KMS-11 (cell line): ENCODE results near the gene IGSF23.

Experiments
- H2AFZ ChIP-seq: fragments of 200-600 bp; sonication (generic); 2 replicates; pipeline ENCODE4 v1.6.1; 2016; ENCODE audit warnings: antibody characterized with exemption, mixed run types, low read depth
- H3K27ac ChIP-seq: fragments of 200-600 bp; sonication (generic); 2 replicates; pipeline ENCODE4 v1.6.1; 2016; ENCODE audit warnings: mild to moderate bottlenecking, mixed run types
- H3K27me3 ChIP-seq: fragments of 200-600 bp; sonication (generic); 2 replicates; pipeline ENCODE4 v1.6.1; 2017; ENCODE audit warnings: mild to moderate bottlenecking, low read depth, mixed run types, moderate library complexity; ENCODE audit not compliant: insufficient read depth
- H3K36me3 ChIP-seq: fragments of 200-600 bp; sonication (generic); 2 replicates; pipeline ENCODE4 v1.6.1; 2017; ENCODE audit warnings: mild to moderate bottlenecking, mixed run types; ENCODE audit not compliant: insufficient read depth
- H3K4me1 ChIP-seq: fragments of 200-600 bp; sonication (generic); 2 replicates; pipeline ENCODE4 v1.6.1; 2016; ENCODE audit warnings: mild to moderate bottlenecking, low read depth, mixed run types; ENCODE audit not compliant: poor library complexity, severe bottlenecking
- H3K4me2 ChIP-seq: fragments of 200-600 bp; sonication (generic); 2 replicates; pipeline ENCODE4 v1.7.0; 2016; ENCODE audit warnings: mild to moderate bottlenecking, mixed run types
- H3K4me3 ChIP-seq: fragments of 200-600 bp; sonication (generic); IDR thresholded peaks from 2 replicates; pipeline ENCODE4 v1.6.1; 2017; ENCODE audit warnings: low read depth, low read length, mixed read lengths; ENCODE audit not compliant: insufficient read depth
- H3K79me2 ChIP-seq: fragments of 200-600 bp; sonication (generic); 2 replicates; pipeline ENCODE4 v1.6.1; 2016; ENCODE audit warnings: low read depth, mixed run types; ENCODE audit not compliant: insufficient read depth
- H3K9ac ChIP-seq: fragments of 200-600 bp; sonication (generic); 2 replicates; pipeline ENCODE4 v1.6.1; 2016; ENCODE audit warnings: mild to moderate bottlenecking, mixed run types
- H4K20me1 ChIP-seq: fragments of 200-600 bp; sonication (generic); 2 replicates; pipeline ENCODE4 v1.6.1; 2016; ENCODE audit warnings: mild to moderate bottlenecking, mixed run types; ENCODE audit not compliant: insufficient read depth
- TF ChIP-seq, protein P1 (sequence below): fragments of 200-600 bp; sonication (generic); conservative IDR thresholded peaks from 2 replicates; pipeline ENCODE4 v1.6.1; 2017; ENCODE audit warnings: low read depth, mild to moderate bottlenecking, antibody characterized with exemption, low read length, moderate library complexity, mixed read lengths

Gene IGSF23

GRCh38 chr19:44675521-44675920 lies 62.2 kb downstream of the IGSF23 start:
- no peak overlapping the region for H3K27ac ChIP-seq
- no peaks in the 10 kb centered on the region for H3K27me3 ChIP-seq
- no peaks in the 10 kb centered on the region for H3K36me3 ChIP-seq
- H2AFZ ChIP-seq, result no peak overlapping the region
- H3K4me2 ChIP-seq, result no peak overlapping the region
- no peak overlapping the region for H3K9ac ChIP-seq
- no peaks in the 10 kb centered on the region for H3K79me2 ChIP-seq
- H4K20me1 ChIP-seq, result no peaks in the 10 kb centered on the region
- TF ChIP-seq, protein P1, sequence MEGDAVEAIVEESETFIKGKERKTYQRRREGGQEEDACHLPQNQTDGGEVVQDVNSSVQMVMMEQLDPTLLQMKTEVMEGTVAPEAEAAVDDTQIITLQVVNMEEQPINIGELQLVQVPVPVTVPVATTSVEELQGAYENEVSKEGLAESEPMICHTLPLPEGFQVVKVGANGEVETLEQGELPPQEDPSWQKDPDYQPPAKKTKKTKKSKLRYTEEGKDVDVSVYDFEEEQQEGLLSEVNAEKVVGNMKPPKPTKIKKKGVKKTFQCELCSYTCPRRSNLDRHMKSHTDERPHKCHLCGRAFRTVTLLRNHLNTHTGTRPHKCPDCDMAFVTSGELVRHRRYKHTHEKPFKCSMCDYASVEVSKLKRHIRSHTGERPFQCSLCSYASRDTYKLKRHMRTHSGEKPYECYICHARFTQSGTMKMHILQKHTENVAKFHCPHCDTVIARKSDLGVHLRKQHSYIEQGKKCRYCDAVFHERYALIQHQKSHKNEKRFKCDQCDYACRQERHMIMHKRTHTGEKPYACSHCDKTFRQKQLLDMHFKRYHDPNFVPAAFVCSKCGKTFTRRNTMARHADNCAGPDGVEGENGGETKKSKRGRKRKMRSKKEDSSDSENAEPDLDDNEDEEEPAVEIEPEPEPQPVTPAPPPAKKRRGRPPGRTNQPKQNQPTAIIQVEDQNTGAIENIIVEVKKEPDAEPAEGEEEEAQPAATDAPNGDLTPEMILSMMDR, result no peak
- no peaks in the 10 kb centered on the region for H3K4me1 ChIP-seq
- no peak overlapping the region for H3K4me3 ChIP-seq

DNA sequence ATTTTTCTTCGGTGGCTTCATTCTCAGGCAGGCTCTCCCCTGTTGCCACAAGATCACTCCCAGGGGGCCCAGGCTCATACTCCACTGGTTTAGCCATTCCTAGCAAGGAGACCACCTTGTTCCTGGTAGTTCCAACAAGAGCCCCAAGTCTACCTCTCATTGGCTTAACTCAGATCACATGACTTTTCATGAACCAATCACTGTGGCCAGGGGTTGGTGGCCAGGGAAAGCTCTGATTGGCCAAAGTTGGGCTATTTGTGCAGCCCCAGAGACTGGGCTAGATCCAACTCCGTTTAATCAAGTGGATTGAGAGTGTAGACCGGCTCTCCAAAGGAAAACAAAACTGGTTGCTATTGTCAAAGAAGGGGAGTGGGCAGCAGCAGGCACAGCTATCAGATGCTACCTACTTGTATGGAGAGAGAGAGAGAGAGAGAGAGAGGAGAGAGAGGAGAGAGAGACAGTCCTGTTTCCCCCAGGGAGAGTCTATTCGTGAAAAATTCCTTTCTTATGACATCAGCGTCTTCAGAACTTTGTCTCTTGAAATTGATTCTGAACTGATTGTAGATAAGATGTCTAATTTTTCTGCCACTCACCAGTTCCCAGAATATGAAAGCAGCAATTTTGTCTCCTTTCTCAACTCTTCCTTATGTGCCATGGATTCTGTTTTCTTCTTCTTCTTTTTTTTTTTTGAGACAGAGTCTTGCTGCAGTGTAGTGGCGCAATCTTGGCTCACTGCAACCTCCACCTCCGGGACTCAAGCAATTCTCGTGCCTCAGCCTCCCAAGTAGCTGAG lies 63.9 kb downstream of the IGSF23 start:
- Histone ChIP-seq H2AFZ (0 out of 2 replicates have a peak overlapping the region, but pooled peaks have one; percentile 7), H3K4me1 (no peaks in the 10 kb centered on the region), H3K9ac (no peak overlapping the region), H3K79me2 (no peaks in the 10 kb centered on the region), H3K4me3 (no peak overlapping the region), H3K27ac (no peak overlapping the region), H3K36me3 (no peaks in the 10 kb centered on the region), H4K20me1 (no peaks in the 10 kb centered on the region), H3K27me3 (no peaks in the 10 kb centered on the region), H3K4me2 (no peak overlapping the region)
- TF ChIP-seq, protein P1, result no peak

DNA sequence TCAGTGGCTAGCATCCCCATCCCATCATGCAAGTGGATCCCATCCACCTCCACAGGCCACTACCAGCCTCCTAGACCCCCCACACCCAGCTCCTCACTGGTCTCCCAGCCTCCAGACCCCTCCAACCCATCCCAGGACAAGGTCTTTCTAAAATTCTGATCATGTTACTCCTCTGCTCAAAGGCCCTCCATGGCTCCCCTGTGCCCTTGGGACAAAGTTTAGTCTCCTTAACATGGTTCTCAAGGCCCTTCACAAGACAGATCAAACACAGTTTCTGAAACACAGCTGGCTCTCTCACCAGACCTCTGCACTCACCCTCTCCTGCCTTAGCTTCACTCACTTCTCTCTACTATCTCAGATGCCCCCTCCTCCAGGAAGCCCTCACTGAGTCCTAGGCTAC lies 67.2 kb downstream of the IGSF23 start:
- Histone ChIP-seq H2AFZ (no peak overlapping the region), H3K36me3 (no peaks in the 10 kb centered on the region), H3K79me2 (no peaks in the 10 kb centered on the region), H3K9ac (no peak overlapping the region), H3K4me2 (no peak overlapping the region), H3K27ac (no peak overlapping the region), H3K27me3 (no peaks in the 10 kb centered on the region), H3K4me3 (no peak overlapping the region), H3K4me1 (peaks cover 6% of the 10 kb centered on the region), H4K20me1 (no peaks in the 10 kb centered on the region)
- TF ChIP-seq, protein P1, result no peak

DNA sequence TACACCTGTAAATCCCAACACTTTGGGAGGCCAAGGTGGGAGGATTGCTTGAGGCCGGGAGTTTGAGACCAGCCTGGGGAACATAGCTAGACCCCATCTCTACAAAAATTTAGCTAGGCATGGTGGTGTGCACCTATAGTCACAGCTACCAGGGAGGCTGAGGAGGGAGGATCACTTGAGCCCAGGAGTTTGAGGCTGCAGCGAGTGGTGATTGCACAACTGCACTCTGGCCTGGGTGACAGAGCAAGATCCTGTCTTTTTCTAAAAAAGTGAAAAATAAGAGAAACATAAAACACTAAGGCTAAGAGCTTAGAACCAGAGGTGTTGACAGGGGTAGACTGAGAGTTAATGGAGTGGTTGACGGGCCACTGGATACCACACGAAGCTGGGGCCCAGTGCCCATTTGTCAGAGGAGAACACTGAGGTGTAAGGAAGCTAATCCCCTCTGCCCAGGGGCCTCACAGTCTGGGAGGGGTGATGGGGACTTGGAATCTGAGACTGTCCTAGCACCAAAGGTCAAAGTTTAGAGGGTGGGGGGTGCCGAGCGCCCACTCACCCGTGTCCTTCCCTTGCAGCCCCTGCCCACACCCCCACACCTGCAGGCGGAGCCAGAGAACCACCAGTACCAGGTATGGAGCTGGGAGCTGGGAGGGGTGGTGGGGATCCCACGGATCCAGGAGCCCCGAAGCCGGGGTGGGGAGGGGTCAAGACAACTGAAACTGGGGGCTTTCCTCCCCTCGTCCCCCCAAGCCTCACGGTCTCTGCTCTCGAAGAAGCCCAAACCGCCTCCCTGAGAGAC lies 68.8 kb downstream of the IGSF23 start:
- Histone ChIP-seq H3K4me1 (peaks cover 6% of the 10 kb centered on the region), H3K27me3 (no peaks in the 10 kb centered on the region)

More for the DNA sequence above, 68.8 kb downstream of the IGSF23 start:
- Histone ChIP-seq H4K20me1 (no peaks in the 10 kb centered on the region), H2AFZ (no peak overlapping the region), H3K4me3 (no peak overlapping the region), H3K9ac (no peak overlapping the region), H3K36me3 (no peaks in the 10 kb centered on the region), H3K79me2 (no peaks in the 10 kb centered on the region), H3K27ac (no peak overlapping the region), H3K4me2 (no peak overlapping the region)
- TF ChIP-seq, protein P1, result no peak
